Measurements from ENCODE around the gene POM121.
"Not testable (repeated sequence)": the region's sequence is repeated elsewhere in the genome, so short reads cannot be mapped to it uniquely, and the experiment has no call there.

Gene POM121

GRCh38 chr7:72925546-72926120, 738 bp downstream of the POM121 start:
- Histone ChIP-seq H3K36me3 (ENCODE audit: insufficient read depth, low read length) (peaks cover 38% of the 10 kb centered on the region), H3K4me3 (ENCODE audit: low read depth in 1 of 2, low read length in 2 of 2) (peak overlapping the region; percentile 51 to 61), H3K27ac (ENCODE audit: low read depth, low read length) (peak overlapping the region; percentile 50), H3K9me3 (ENCODE audit: low read length) (no peaks in the 10 kb centered on the region), H3K27me3 (ENCODE audit: control insufficient read depth in 1 of 2, insufficient read depth in 2 of 2, low read length in 2 of 2) (no peaks in the 10 kb centered on the region), H3K9ac (ENCODE audit: low read length) (peak overlapping the region; percentile 42), H3K4me1 (ENCODE audit: insufficient read depth, low read length) (peaks cover 22% of the 10 kb centered on the region)

- peaks cover 22% of the 10 kb centered on the region for H3K4me1 ChIP-seq (ENCODE audit: insufficient read depth, low read length)
- peaks cover 45% of the 10 kb centered on the region for H3K36me3 ChIP-seq (ENCODE audit: insufficient read depth, low read length)
- H3K9ac ChIP-seq (ENCODE audit: low read length); H3K27ac ChIP-seq (ENCODE audit: low read depth, low read length); H3K27me3 ChIP-seq (ENCODE audit: control insufficient read depth in 1 of 2, insufficient read depth in 2 of 2, low read length in 2 of 2); H3K9me3 ChIP-seq (ENCODE audit: low read length); H3K4me3 ChIP-seq (ENCODE audit: low read depth in 1 of 2, low read length in 2 of 2): not testable (repeated sequence)
These were observed 2.9 kb downstream of the POM121 start for GRCh38 chr7:72927791-72928190.

GRCh38 chr7:72928216-72928615, 3.3 kb downstream of the POM121 start:
- H3K9me3 ChIP-seq (ENCODE audit: low read length) = not testable (repeated sequence)
- H3K36me3 ChIP-seq (ENCODE audit: insufficient read depth, low read length) = peaks cover 45% of the 10 kb centered on the region

GRCh38 chr7:72942022-72942705, 17.3 kb downstream of the POM121 start:
- not testable (repeated sequence) for H3K4me1 ChIP-seq (ENCODE audit: insufficient read depth, low read length); H3K27me3 ChIP-seq (ENCODE audit: control insufficient read depth in 1 of 2, insufficient read depth in 2 of 2, low read length in 2 of 2); H3K9me3 ChIP-seq (ENCODE audit: low read length); H3K4me3 ChIP-seq (ENCODE audit: low read depth in 1 of 2, low read length in 2 of 2); H3K36me3 ChIP-seq (ENCODE audit: insufficient read depth, low read length); H3K9ac ChIP-seq (ENCODE audit: low read length); H3K27ac ChIP-seq (ENCODE audit: low read depth, low read length)

More at GRCh38 chr7:72928216-72928615, 3.3 kb downstream of the POM121 start:
- not testable (repeated sequence) for H3K27me3 ChIP-seq (ENCODE audit: control insufficient read depth in 1 of 2, insufficient read depth in 2 of 2, low read length in 2 of 2); H3K4me3 ChIP-seq (ENCODE audit: low read depth in 1 of 2, low read length in 2 of 2); H3K27ac ChIP-seq (ENCODE audit: low read depth, low read length); H3K9ac ChIP-seq (ENCODE audit: low read length)
- peaks cover 22% of the 10 kb centered on the region for H3K4me1 ChIP-seq (ENCODE audit: insufficient read depth, low read length)

- not testable (repeated sequence) for H3K27ac ChIP-seq (ENCODE audit: low read depth, low read length); H3K9ac ChIP-seq (ENCODE audit: low read length)
These were observed 18.1 kb downstream of the POM121 start for GRCh38 chr7:72942956-72943355.

GRCh38 chr7:72944937-72945336, 20.0 kb downstream of the POM121 start:
- not testable (repeated sequence) for H3K9me3 ChIP-seq (ENCODE audit: low read length); H3K4me1 ChIP-seq (ENCODE audit: insufficient read depth, low read length); H3K4me3 ChIP-seq (ENCODE audit: low read depth in 1 of 2, low read length in 2 of 2); H3K27me3 ChIP-seq (ENCODE audit: control insufficient read depth in 1 of 2, insufficient read depth in 2 of 2, low read length in 2 of 2); H3K27ac ChIP-seq (ENCODE audit: low read depth, low read length); H3K36me3 ChIP-seq (ENCODE audit: insufficient read depth, low read length); H3K9ac ChIP-seq (ENCODE audit: low read length)

More at GRCh38 chr7:72942956-72943355, 18.1 kb downstream of the POM121 start:
- not testable (repeated sequence) for H3K9me3 ChIP-seq (ENCODE audit: low read length); H3K36me3 ChIP-seq (ENCODE audit: insufficient read depth, low read length); H3K27me3 ChIP-seq (ENCODE audit: control insufficient read depth in 1 of 2, insufficient read depth in 2 of 2, low read length in 2 of 2); H3K4me1 ChIP-seq (ENCODE audit: insufficient read depth, low read length); H3K4me3 ChIP-seq (ENCODE audit: low read depth in 1 of 2, low read length in 2 of 2)

- not testable (repeated sequence) for H3K4me1 ChIP-seq (ENCODE audit: insufficient read depth, low read length); H3K36me3 ChIP-seq (ENCODE audit: insufficient read depth, low read length); H3K9ac ChIP-seq (ENCODE audit: low read length); H3K27ac ChIP-seq (ENCODE audit: low read depth, low read length); H3K27me3 ChIP-seq (ENCODE audit: control insufficient read depth in 1 of 2, insufficient read depth in 2 of 2, low read length in 2 of 2); H3K9me3 ChIP-seq (ENCODE audit: low read length); H3K4me3 ChIP-seq (ENCODE audit: low read depth in 1 of 2, low read length in 2 of 2)
These were observed 20.7 kb downstream of the POM121 start for GRCh38 chr7:72945597-72945996.

GRCh38 chr7:72946130-72946745, 21.3 kb downstream of the POM121 start:
- not testable (repeated sequence) for H3K27ac ChIP-seq (ENCODE audit: low read depth, low read length); H3K9me3 ChIP-seq (ENCODE audit: low read length); H3K4me1 ChIP-seq (ENCODE audit: insufficient read depth, low read length); H3K36me3 ChIP-seq (ENCODE audit: insufficient read depth, low read length); H3K9ac ChIP-seq (ENCODE audit: low read length); H3K4me3 ChIP-seq (ENCODE audit: low read depth in 1 of 2, low read length in 2 of 2); H3K27me3 ChIP-seq (ENCODE audit: control insufficient read depth in 1 of 2, insufficient read depth in 2 of 2, low read length in 2 of 2)

- H3K27me3 ChIP-seq (ENCODE audit: control insufficient read depth in 1 of 2, insufficient read depth in 2 of 2, low read length in 2 of 2); H3K4me1 ChIP-seq (ENCODE audit: insufficient read depth, low read length); H3K36me3 ChIP-seq (ENCODE audit: insufficient read depth, low read length); H3K4me3 ChIP-seq (ENCODE audit: low read depth in 1 of 2, low read length in 2 of 2); H3K9ac ChIP-seq (ENCODE audit: low read length); H3K9me3 ChIP-seq (ENCODE audit: low read length); H3K27ac ChIP-seq (ENCODE audit: low read depth, low read length): not testable (repeated sequence)
These were observed 23.8 kb downstream of the POM121 start for GRCh38 chr7:72948714-72949113.

GRCh38 chr7:72949276-72949675, 24.4 kb downstream of the POM121 start:
- not testable (repeated sequence) for H3K9me3 ChIP-seq (ENCODE audit: low read length); H3K27me3 ChIP-seq (ENCODE audit: control insufficient read depth in 1 of 2, insufficient read depth in 2 of 2, low read length in 2 of 2); H3K4me3 ChIP-seq (ENCODE audit: low read depth in 1 of 2, low read length in 2 of 2); H3K36me3 ChIP-seq (ENCODE audit: insufficient read depth, low read length); H3K9ac ChIP-seq (ENCODE audit: low read length); H3K4me1 ChIP-seq (ENCODE audit: insufficient read depth, low read length); H3K27ac ChIP-seq (ENCODE audit: low read depth, low read length)

- not testable (repeated sequence) for H3K27ac ChIP-seq (ENCODE audit: low read depth, low read length); H3K36me3 ChIP-seq (ENCODE audit: insufficient read depth, low read length); H3K4me1 ChIP-seq (ENCODE audit: insufficient read depth, low read length); H3K9me3 ChIP-seq (ENCODE audit: low read length); H3K27me3 ChIP-seq (ENCODE audit: control insufficient read depth in 1 of 2, insufficient read depth in 2 of 2, low read length in 2 of 2); H3K9ac ChIP-seq (ENCODE audit: low read length); H3K4me3 ChIP-seq (ENCODE audit: low read depth in 1 of 2, low read length in 2 of 2)
These were observed 24.8 kb downstream of the POM121 start for GRCh38 chr7:72949686-72950085.

GRCh38 chr7:72950432-72950831, 25.5 kb downstream of the POM121 start:
- H3K9me3 ChIP-seq (ENCODE audit: low read length); H3K27ac ChIP-seq (ENCODE audit: low read depth, low read length); H3K4me3 ChIP-seq (ENCODE audit: low read depth in 1 of 2, low read length in 2 of 2); H3K36me3 ChIP-seq (ENCODE audit: insufficient read depth, low read length); H3K4me1 ChIP-seq (ENCODE audit: insufficient read depth, low read length); H3K27me3 ChIP-seq (ENCODE audit: control insufficient read depth in 1 of 2, insufficient read depth in 2 of 2, low read length in 2 of 2); H3K9ac ChIP-seq (ENCODE audit: low read length): not testable (repeated sequence)

Measured in muscle layer of colon (tissue), 2 donors.